H1 (cell line): ENCODE measurements around the gene PPP4R3A. TPM values are rescaled to one million over a fixed set of nuclear protein-coding genes. Genes with fewer than 3 reads are reported as not detected.

ENCODE experiments used
- CTCF ChIA-PET: fragments of 300-600 bp; sonication (Branson Sonifier 250); formaldehyde crosslinking; loops from one replicate; lab custom pipeline; 2021; ENCODE audit not compliant: partially characterized antibody; lab: Charles Lee
- POLR2A ChIA-PET: fragments of 300-600 bp; sonication (Branson Sonifier 250); formaldehyde crosslinking; loops from one replicate; lab custom pipeline; 2021; ENCODE audit warnings: inconsistent platforms; ENCODE audit not compliant: partially characterized antibody; lab: Charles Lee
- DNase-seq, 2 experiments: peaks; one replicate each; pipeline versions ENCODE4 v3.0.0 to v3.0.0-alpha.2; 2010 to 2022; ENCODE audit warnings: low spot score in 2 of 2, low read depth in 1 of 2, mixed read lengths in 1 of 2
- FAIRE-seq: peaks from 2 replicates; lab custom pipeline; 2011; peaks lifted over from hg19 to GRCh38; lab: Jason Lieb, UNC
- H2AFZ ChIP-seq: 2 replicates; pipeline ENCODE4 v1.8.1; 2012; ENCODE audit warnings: low read length, inconsistent platforms
- H2AK5ac ChIP-seq: 2 replicates; pipeline ENCODE4 v1.6.1; 2013; ENCODE audit warnings: low read depth, low read length
- H2BK120ac ChIP-seq: replicated peaks from 2 replicates; pipeline ENCODE3; 2013; ENCODE audit warnings: low read depth, low read length, inconsistent platforms
- H2BK12ac ChIP-seq: 2 replicates; pipeline ENCODE4 v1.6.1; 2013; ENCODE audit warnings: low read depth, low read length
- H2BK15ac ChIP-seq: 2 replicates; pipeline ENCODE4 v1.6.1; 2013; ENCODE audit warnings: low read length
- H2BK20ac ChIP-seq: 2 replicates; pipeline ENCODE4 v1.6.1; 2013; ENCODE audit warnings: low read length
- H2BK5ac ChIP-seq: 2 replicates; pipeline ENCODE4 v1.6.1; 2013; ENCODE audit warnings: low read depth, low read length
- H3K14ac ChIP-seq: 2 replicates; pipeline ENCODE4 v1.6.1; 2013; ENCODE audit warnings: inconsistent platforms; ENCODE audit not compliant: insufficient read length
- H3K18ac ChIP-seq: 2 replicates; pipeline ENCODE4 v1.6.1; 2013; ENCODE audit warnings: low read length; ENCODE audit errors: extremely low read depth
- H3K23ac ChIP-seq: 2 replicates; pipeline ENCODE4 v1.6.1; 2013; ENCODE audit warnings: inconsistent platforms; ENCODE audit not compliant: insufficient read length
- H3K23me2 ChIP-seq: 2 replicates; pipeline ENCODE4 v1.6.1; 2013; ENCODE audit warnings: low read depth, low read length
- H3K27ac ChIP-seq: 2 replicates; pipeline ENCODE4 v1.6.1; 2011; ENCODE audit warnings: low read depth, low read length, inconsistent platforms
- H3K27me3 ChIP-seq, 4 experiments: replicated peaks in 1 of 4; 1 replicate in 1 of 4; 2 replicates in 3 of 4; pipeline versions ENCODE4 v1.6.1 to v1.8.1; 2011 to 2013; ENCODE audit warnings: low read length in 3 of 4, mild to moderate bottlenecking in 3 of 4, inconsistent platforms in 2 of 4, mixed read lengths in 2 of 4, moderate library complexity in 1 of 4; ENCODE audit not compliant: control insufficient read depth in 3 of 4, insufficient read depth in 3 of 4; ENCODE audit errors: extremely low read depth in 1 of 4
- H3K36me3 ChIP-seq, 4 experiments: 2 replicates each; pipeline versions ENCODE4 v1.6.1 to v1.8.1; 2011 to 2013; ENCODE audit warnings: mild to moderate bottlenecking in 4 of 4, low read length in 3 of 4, moderate library complexity in 2 of 4, control low read depth in 1 of 4, inconsistent platforms in 1 of 4; ENCODE audit not compliant: insufficient read depth in 4 of 4, control insufficient read depth in 2 of 4
- H3K4ac ChIP-seq: replicated peaks from 2 replicates; pipeline ENCODE3; 2013; ENCODE audit warnings: low read length, low read depth, mixed read lengths, inconsistent platforms; ENCODE audit not compliant: insufficient read length
- H3K4me1 ChIP-seq, 4 experiments: replicated peaks in 1 of 4; 1 replicate in 1 of 4; 2 replicates in 3 of 4; pipeline versions ENCODE4 v1.6.1 to v1.8.1; 2011 to 2013; ENCODE audit warnings: low read length in 3 of 4, inconsistent platforms in 2 of 4, mixed read lengths in 1 of 4; ENCODE audit not compliant: insufficient read depth in 4 of 4, control insufficient read depth in 3 of 4
- H3K4me2 ChIP-seq, 2 experiments: 2 replicates each; pipeline versions ENCODE4 v1.6.1 to v1.8.1; 2011 to 2013; ENCODE audit warnings: low read depth in 2 of 2, low read length in 2 of 2, control low read depth in 1 of 2, inconsistent platforms in 1 of 2, mild to moderate bottlenecking in 1 of 2; ENCODE audit not compliant: insufficient read depth in 1 of 2
- H3K4me3 ChIP-seq, 4 experiments: fragments of 200-600, 300-600 bp in 1 of 4; sonication (generic), shearing (Covaris generic), sonication (Bioruptor Twin) in 1 of 4; 2 replicates each; pipeline versions ENCODE4 v1.5.1 to v1.8.1; 2011 to 2016; ENCODE audit warnings: low read length in 4 of 4, low read depth in 3 of 4, control low read depth in 2 of 4, inconsistent platforms in 2 of 4, mild to moderate bottlenecking in 2 of 4, mixed read lengths in 1 of 4, moderate library complexity in 1 of 4; ENCODE audit not compliant: insufficient read depth in 2 of 4; ENCODE audit errors: extremely low read depth in 1 of 4
- H3K56ac ChIP-seq: replicated peaks from 2 replicates; pipeline ENCODE3; 2013; ENCODE audit warnings: low read depth, mild to moderate bottlenecking, mixed read lengths, low read length, inconsistent platforms; ENCODE audit not compliant: insufficient read length
- H3K79me1 ChIP-seq: 2 replicates; pipeline ENCODE4 v1.6.1; 2013; ENCODE audit warnings: low read depth, low read length, control low read depth
- H3K79me2 ChIP-seq, 2 experiments: 2 replicates each; pipeline versions ENCODE4 v1.6.1 to v1.8.1; 2012 to 2013; ENCODE audit warnings: low read length in 2 of 2, mild to moderate bottlenecking in 2 of 2, inconsistent platforms in 1 of 2; ENCODE audit not compliant: insufficient read depth in 2 of 2, control insufficient read depth in 1 of 2
- H3K9ac ChIP-seq, 4 experiments: replicated peaks in 1 of 4; 1 replicate in 1 of 4; 2 replicates in 3 of 4; pipeline versions ENCODE4 v1.6.1 to v1.8.1; 2011 to 2013; ENCODE audit warnings: low read depth in 3 of 4, low read length in 3 of 4, control low read depth in 2 of 4, mild to moderate bottlenecking in 2 of 4, moderate library complexity in 2 of 4, inconsistent platforms in 1 of 4; ENCODE audit errors: extremely low read depth in 1 of 4
- H3K9me3 ChIP-seq, 2 experiments: 2 replicates each; pipeline versions ENCODE4 v1.6.1 to v1.8.1; 2012 to 2013; ENCODE audit warnings: mild to moderate bottlenecking in 2 of 2, moderate library complexity in 2 of 2, control low read depth in 1 of 2, inconsistent platforms in 1 of 2, low read depth in 1 of 2, low read length in 1 of 2, mixed read lengths in 1 of 2; ENCODE audit not compliant: insufficient read depth in 2 of 2
- H4K20me1 ChIP-seq, 2 experiments: replicated peaks in 1 of 2; 2 replicates each; pipeline versions ENCODE3 to v1.8.1; 2011 to 2013; ENCODE audit warnings: inconsistent platforms in 2 of 2, low read length in 2 of 2, mild to moderate bottlenecking in 1 of 2; ENCODE audit not compliant: insufficient read depth in 2 of 2, control insufficient read depth in 1 of 2
- H4K5ac ChIP-seq: 2 replicates; pipeline ENCODE4 v1.6.1; 2013; ENCODE audit warnings: low read length, low read depth, mixed read lengths, inconsistent platforms; ENCODE audit not compliant: insufficient read length
- H4K8ac ChIP-seq: 2 replicates; pipeline ENCODE4 v1.8.0; 2013; ENCODE audit warnings: mild to moderate bottlenecking, moderate library complexity, low read length, inconsistent platforms; ENCODE audit not compliant: insufficient read depth; ENCODE audit errors: extremely low read depth
- H4K91ac ChIP-seq: replicated peaks from 2 replicates; pipeline ENCODE3; 2013; ENCODE audit warnings: low read length, mixed read lengths, inconsistent platforms; ENCODE audit not compliant: insufficient read length
- BRCA1 ChIP-seq: IDR thresholded peaks from 2 replicates; pipeline ENCODE4 v1.6.1; 2012; ENCODE audit warnings: low read depth, low read length, improper control_type of control experiment
- CHD1 ChIP-seq: IDR thresholded peaks from 2 replicates; pipeline ENCODE4 v1.6.1; 2012; ENCODE audit warnings: low read depth, low read length, improper control_type of control experiment
- CTBP2 ChIP-seq: IDR thresholded peaks from 2 replicates; pipeline ENCODE4 v1.7.0; 2011; ENCODE audit warnings: borderline replicate concordance, mild to moderate bottlenecking, moderate library complexity, mixed read lengths, low read length; ENCODE audit not compliant: insufficient read depth, insufficient read length
- FOSL1 ChIP-seq: IDR thresholded peaks from 2 replicates; pipeline ENCODE4 v1.6.1; 2011; ENCODE audit warnings: mild to moderate bottlenecking, low read depth, low read length, moderate library complexity; ENCODE audit not compliant: insufficient read depth
- KDM5A ChIP-seq: fragments of 200-600 bp; IDR thresholded peaks from 2 replicates; pipeline ENCODE4 v1.7.1; 2012; ENCODE audit warnings: mild to moderate bottlenecking, low read length, inconsistent platforms, mixed read lengths
- NRF1 ChIP-seq: IDR thresholded peaks from 2 replicates; pipeline ENCODE4 v1.6.1; 2011; ENCODE audit warnings: mild to moderate bottlenecking, low read depth, low read length, improper control_type of control experiment
- SIN3A ChIP-seq, 2 experiments: IDR thresholded peaks in 1 of 2; conservative IDR thresholded peaks in 1 of 2; 2 replicates each; pipeline ENCODE4 v1.6.1; 2011 to 2012; ENCODE audit warnings: low read length in 2 of 2, improper control_type of control experiment in 1 of 2, low read depth in 1 of 2, mild to moderate bottlenecking in 1 of 2
- SP2 ChIP-seq: IDR thresholded peaks from 2 replicates; pipeline ENCODE4 v1.6.1; 2012; ENCODE audit warnings: mild to moderate bottlenecking, low read length, inconsistent platforms
- TAF7 ChIP-seq: optimal IDR thresholded peaks from 2 replicates; pipeline ENCODE3; 2011; ENCODE audit warnings: low read depth, mild to moderate bottlenecking, inconsistent platforms, low read length, moderate library complexity, borderline replicate concordance
- YY1 ChIP-seq: IDR thresholded peaks from 2 replicates; pipeline ENCODE4 v1.6.1; 2011; ENCODE audit warnings: low read depth, mild to moderate bottlenecking, low read length
- WGBS, 2 experiments: shearing (Covaris generic) in 1 of 2; methylation state at CpG; one replicate each; pipeline versions ENCODE4 v1.1.6 to v1.1.7; 2013 to 2015; ENCODE audit warnings: low lambda C conversion rate in 2 of 2, mixed read lengths in 2 of 2, inconsistent platforms in 1 of 2, low coverage in 1 of 2, missing lambda C conversion rate in 1 of 2; ENCODE audit not compliant: insufficient replicate concordance in 2 of 2, insufficient coverage in 1 of 2, insufficient read length in 1 of 2; ENCODE audit errors: extremely low coverage in 1 of 2, missing lambda C conversion rate in 1 of 2; 5-methylcytosine and 5-hydroxymethylcytosine counted together
- polyA plus RNA-seq, 7 experiments: library from polyadenylated mRNA; depleted of rRNA in 3 of 7; stranded (reverse) in 5 of 7; unstranded in 2 of 7; fragments of >200 nt in 5 of 7; fragments of 200-250 nt in 2 of 7; gene quantifications; 1 replicate in 5 of 7; 2 replicates in 1 of 7; 4 replicates in 1 of 7; pipeline versions ENCODE4 v1.2.1 to v1.2.3, GENCODE V29; 2011 to 2013; ENCODE audit warnings: missing spikeins in 2 of 7, mixed read lengths in 2 of 7
- total RNA-seq: library from RNA; stranded (reverse); fragmentation: NEBNext Ultra II Directional; extraction: Animal tissue kit (Norgen Biotek cat#: 25700); gene quantifications from 2 replicates; pipeline ENCODE4 v1.2.1, GENCODE V29; 2021
- TF ChIP-seq, protein P1 (sequence below): IDR thresholded peaks from 2 replicates; pipeline ENCODE4 v1.6.1; 2012; ENCODE audit warnings: inconsistent platforms

PPP4R3A gene
- total and polyA plus RNA-seq, 2 of the 8 experiments (the other 6 are each of a cell fraction or from before 2014, with no cell fraction given) = 31.7 to 122 TPM

DNA sequence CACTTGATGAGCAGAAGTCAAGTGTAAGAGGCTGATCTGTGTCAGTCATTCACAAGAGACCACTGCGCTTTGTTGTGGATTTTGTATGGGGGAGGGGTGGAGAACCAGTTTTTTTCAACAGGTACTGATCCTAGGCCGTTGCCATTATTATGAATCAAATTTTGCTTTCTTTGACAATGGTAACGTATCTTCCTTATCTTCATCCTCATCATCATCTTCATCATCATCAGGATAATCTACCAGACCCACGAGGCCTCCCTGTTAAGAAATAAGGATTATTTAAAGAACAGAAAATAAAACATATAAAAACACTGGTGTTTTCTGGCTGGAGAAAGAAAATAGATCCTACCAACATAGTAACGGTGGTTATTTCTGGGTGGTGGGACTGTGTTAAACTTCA lies 51.5 kb downstream of the PPP4R3A start:
- H3K9ac ChIP-seq = no peak overlapping the region
- no peak for DNase-seq
- H3K79me1 ChIP-seq = no peaks in the 10 kb centered on the region
- peaks cover 22 to 75% (median 50%) of the 10 kb centered on the region in 4 experiments for H3K36me3 ChIP-seq
- no peak overlapping the region for H2BK120ac ChIP-seq
- H3K56ac ChIP-seq = no peak overlapping the region
- H3K18ac ChIP-seq = no peak overlapping the region
- no peak overlapping the region for H3K4ac ChIP-seq
- H3K4me1 ChIP-seq = no peaks in the 10 kb centered on the region
- no peak overlapping the region for H4K91ac ChIP-seq
- H2AFZ ChIP-seq = no peak overlapping the region
- WGBS, 2 experiments = 89% methylated on average over 5 of the region's 5 CpGs; no CpG with 5 or more reads in 1 of the 2 experiments
- TF ChIP-seq CHD1 (no peak), FOSL1 (no peak), NRF1 (no peak), KDM5A (no peak), CTBP2 (no peak), SIN3A (conservative IDR thresholded peaks at IDR 0.05 in 1 of 2, IDR thresholded peaks at IDR 0.05 in 1 of 2; ENCODE audit: low read depth in 1 of 2, low read length in 2 of 2) (no peak), BRCA1 (no peak), SP2 (no peak), TAF7 (no peak), YY1 (no peak)
- TF ChIP-seq, protein P1, sequence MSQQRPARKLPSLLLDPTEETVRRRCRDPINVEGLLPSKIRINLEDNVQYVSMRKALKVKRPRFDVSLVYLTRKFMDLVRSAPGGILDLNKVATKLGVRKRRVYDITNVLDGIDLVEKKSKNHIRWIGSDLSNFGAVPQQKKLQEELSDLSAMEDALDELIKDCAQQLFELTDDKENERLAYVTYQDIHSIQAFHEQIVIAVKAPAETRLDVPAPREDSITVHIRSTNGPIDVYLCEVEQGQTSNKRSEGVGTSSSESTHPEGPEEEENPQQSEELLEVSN = no peak
- no peak overlapping the region for H2BK20ac ChIP-seq
- no peaks in the 10 kb centered on the region for H3K9me3 ChIP-seq
- no peak overlapping the region; the same call in 1 of the 2 replicates for H3K27ac ChIP-seq
- H3K4me2 ChIP-seq = no peak overlapping the region
- H3K23ac ChIP-seq = no peak overlapping the region
- no peak overlapping the region for H3K14ac ChIP-seq
- peaks cover 3% of the 10 kb centered on the region in 2 experiments for H4K20me1 ChIP-seq
- POLR2A ChIA-PET = no interaction called here
- H2AK5ac ChIP-seq = no peak overlapping the region
- no peak overlapping the region; the same call in 1 of the 2 replicates for H4K8ac ChIP-seq
- no peak overlapping the region for H2BK15ac ChIP-seq
- no peak overlapping the region for H2BK5ac ChIP-seq
- H3K27me3 ChIP-seq = no peaks in the 10 kb centered on the region
- no peak overlapping the region for H4K5ac ChIP-seq
- H2BK12ac ChIP-seq = no peak overlapping the region
- CTCF ChIA-PET = interaction anchor here (0.7 kb wide), 1 partner anchor 68 kb away, joined by 3 read pairs; no protein-coding TSS in a partner anchor
- H3K4me3 ChIP-seq = no peak overlapping the region
- no peaks in the 10 kb centered on the region; the same call in 1 of the 2 replicates for H3K23me2 ChIP-seq
- FAIRE-seq = no peak
- no peaks in the 10 kb centered on the region for H3K79me2 ChIP-seq
